SH-SY5Y (cell line): Measurements from ENCODE around the gene DDHD1.

Source experiments
- GATA2 ChIP-seq: IDR thresholded peaks from 2 replicates; pipeline ENCODE4 v1.6.1; 2011; ENCODE audit warnings: mild to moderate bottlenecking, low read depth, low read length
- GATA3 ChIP-seq: IDR thresholded peaks from 2 replicates; pipeline ENCODE4 v1.6.1; 2011; ENCODE audit warnings: low read depth, mild to moderate bottlenecking, low read length, moderate library complexity

- TF ChIP-seq GATA2 (no peak), GATA3 (no peak)
Observed at GRCh38 chr14:53126731-53127130, 26.4 kb downstream of the DDHD1 start.
